ENCODE measurements around the gene MGMT. TPM values are rescaled to one million over a fixed set of nuclear protein-coding genes. Genes with fewer than 3 reads are reported as not detected.

The MGMT gene
- total and polyA plus RNA-seq, 4 donors: 28.2 to 79.1 (median 46.0) TPM

GRCh38 chr10:129792141-129792540 is 325.1 kb downstream of the MGMT start:
- no peak for TF ChIP-seq FOXA2 (IDR thresholded peaks at IDR 0.05)
- no peak for TF ChIP-seq REST (IDR thresholded peaks at IDR 0.05)
- no peak for TF ChIP-seq ATF3 (IDR thresholded peaks at IDR 0.05)
- TF ChIP-seq EGR1 (IDR thresholded peaks at IDR 0.05; ENCODE audit: low read depth in 2 of 2): no peak
- TF ChIP-seq RXRA (IDR thresholded peaks at IDR 0.05): no peak
- no peak for TF ChIP-seq RAD21 (IDR thresholded peaks at IDR 0.05)
- TF ChIP-seq NR2F2 (IDR thresholded peaks at IDR 0.05): no peak
- TF ChIP-seq MAX (IDR thresholded peaks at IDR 0.05): no peak
- TF ChIP-seq SP1 (IDR thresholded peaks at IDR 0.05): no peak
- TF ChIP-seq ZBTB33 (IDR thresholded peaks at IDR 0.05): no peak
- TF ChIP-seq HNF4A (conservative IDR thresholded peaks at IDR 0.05): no peak
- TF ChIP-seq FOXA1 (IDR thresholded peaks at IDR 0.05): no peak
- no peak for TF ChIP-seq HNF4G (IDR thresholded peaks at IDR 0.05)
- no peak for TF ChIP-seq CTCF (IDR thresholded peaks at IDR 0.05; ENCODE audit: low read depth, low read length, missing input control)
- H3K4me1 ChIP-seq (ENCODE audit: control insufficient read depth in 4 of 4, insufficient read depth in 4 of 4, low read length in 3 of 4): peaks cover 0 to 5% (median 0%) of the 10 kb centered on the region in 4 donors
- peaks cover 0 to 6% (median 1%) of the 10 kb centered on the region in 4 donors for H3K9me3 ChIP-seq (ENCODE audit: control insufficient read depth in 4 of 4, low read length in 3 of 4)
- WGBS: 96% methylated on average over 7 of the region's 7 CpGs
- no peak overlapping the region for H3K27ac ChIP-seq (ENCODE audit: low read depth in 1 of 2, low read length in 2 of 2)
- DNase-seq (ENCODE audit: low spot score): no peak
- H3K9ac ChIP-seq (ENCODE audit: low read depth in 1 of 2, low read length in 2 of 2): no peak overlapping the region
- H3K27me3 ChIP-seq (ENCODE audit: control insufficient read depth in 4 of 4, insufficient read depth in 4 of 4, low read length in 3 of 4): no peaks in the 10 kb centered on the region
- no peak overlapping the region for H3K4me3 ChIP-seq (ENCODE audit: low read depth in 1 of 3, low read length in 3 of 3)
- no peaks in the 10 kb centered on the region for H3K36me3 ChIP-seq (ENCODE audit: control insufficient read depth in 4 of 4, insufficient read depth in 3 of 4, low read depth in 1 of 4, low read length in 3 of 4)

- 98% methylated on average over 10 of the region's 10 CpGs for WGBS
- DNase-seq (ENCODE audit: low spot score): no peak
- Histone ChIP-seq H3K27ac (ENCODE audit: low read depth in 1 of 2, low read length in 2 of 2) (no peak overlapping the region), H3K9me3 (ENCODE audit: control insufficient read depth in 4 of 4, low read length in 3 of 4) (peaks cover 0 to 2% (median 0%) of the 10 kb centered on the region in 4 donors), H3K9ac (ENCODE audit: low read depth in 1 of 2, low read length in 2 of 2) (no peak overlapping the region), H3K4me1 (ENCODE audit: control insufficient read depth in 4 of 4, insufficient read depth in 4 of 4, low read length in 3 of 4) (peaks cover 0 to 5% (median 0%) of the 10 kb centered on the region in 4 donors), H3K27me3 (ENCODE audit: control insufficient read depth in 4 of 4, insufficient read depth in 4 of 4, low read length in 3 of 4) (no peaks in the 10 kb centered on the region), H3K4me3 (ENCODE audit: low read depth in 1 of 3, low read length in 3 of 3) (no peak overlapping the region), H3K36me3 (ENCODE audit: control insufficient read depth in 4 of 4, insufficient read depth in 3 of 4, low read depth in 1 of 4, low read length in 3 of 4) (no peaks in the 10 kb centered on the region)
- TF ChIP-seq HNF4G (IDR thresholded peaks at IDR 0.05) (no peak), RXRA (IDR thresholded peaks at IDR 0.05) (no peak), RAD21 (IDR thresholded peaks at IDR 0.05) (no peak), HNF4A (conservative IDR thresholded peaks at IDR 0.05) (no peak), SP1 (IDR thresholded peaks at IDR 0.05) (no peak), ZBTB33 (IDR thresholded peaks at IDR 0.05) (no peak), EGR1 (IDR thresholded peaks at IDR 0.05; ENCODE audit: low read depth in 2 of 2) (no peak), YY1 (IDR thresholded peaks at IDR 0.05) (no peak)
These were observed 325.8 kb downstream of the MGMT start for GRCh38 chr10:129792864-129793263.

Data from liver (tissue), 9 donors.